ENCODE results near the gene UBXN6.

The UBXN6 gene

DNA sequence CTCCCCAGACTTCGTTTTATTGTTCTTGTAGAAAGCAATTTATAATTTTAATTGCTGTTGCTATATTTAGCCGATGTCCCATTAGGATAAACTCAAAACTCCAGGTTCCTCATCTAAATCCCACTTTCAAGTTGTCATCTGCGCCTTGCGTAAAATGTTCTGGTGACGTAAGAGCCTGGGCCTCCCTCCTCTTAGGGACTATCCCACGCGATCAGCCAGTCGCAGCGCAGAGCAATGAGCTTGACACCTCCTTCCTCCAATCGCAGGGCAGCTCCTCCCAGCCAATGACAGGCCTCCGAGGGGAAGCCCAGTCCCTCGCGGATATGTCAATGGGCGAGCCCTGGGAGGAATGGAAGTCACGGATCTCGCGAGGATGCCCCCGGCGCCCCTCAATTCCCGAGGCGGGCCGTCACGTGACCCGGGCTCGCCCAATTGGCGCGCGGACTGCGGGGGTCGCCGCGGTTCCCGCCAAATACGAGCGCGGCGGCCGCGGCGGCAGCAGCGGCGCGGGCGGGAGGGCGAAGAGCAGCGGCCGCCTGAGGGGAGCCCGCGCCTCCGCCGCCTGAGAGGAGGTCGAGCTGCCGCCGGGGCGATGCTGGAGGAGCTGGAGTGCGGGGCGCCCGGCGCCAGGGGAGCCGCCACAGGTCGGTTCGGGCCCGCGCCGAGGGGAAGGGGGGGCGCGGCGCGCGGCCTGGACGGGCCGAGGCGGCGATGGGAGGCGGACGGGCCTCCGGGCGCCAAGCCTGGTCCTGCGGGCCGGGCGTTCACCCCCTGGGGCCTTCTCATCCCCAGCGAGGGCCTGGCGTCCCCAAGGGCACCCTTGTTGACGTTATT is 55.2 kb downstream of the UBXN6 start, which contains the start of gene CHAF1A:
TSS of gene CHAF1A (plus strand) at position 470 of the 834 bp plus-strand sequence. CDS start at position 593, 123 bp downstream.
- peak; percentile 98 for DNase-seq

DNA sequence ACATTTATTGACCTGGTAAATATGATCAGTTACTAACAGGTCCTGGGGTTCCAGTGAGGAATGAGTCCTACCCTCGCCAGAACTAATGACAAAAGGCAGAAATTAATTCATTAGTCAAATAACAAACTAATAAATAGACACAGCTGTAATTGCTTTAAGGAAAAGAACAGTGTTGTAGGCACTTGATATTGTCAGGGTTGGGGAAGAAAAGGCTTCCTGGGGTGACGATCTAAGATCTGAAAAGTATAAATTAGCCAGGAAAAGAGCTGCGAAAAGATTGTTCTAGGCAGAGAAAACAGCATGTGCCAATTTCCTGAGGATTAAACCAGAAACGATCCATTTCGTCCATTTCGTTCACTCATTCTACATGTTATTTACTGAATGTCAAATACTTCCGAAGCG is 55.8 kb downstream of the UBXN6 start:
- DNase-seq = no peak

DNA sequence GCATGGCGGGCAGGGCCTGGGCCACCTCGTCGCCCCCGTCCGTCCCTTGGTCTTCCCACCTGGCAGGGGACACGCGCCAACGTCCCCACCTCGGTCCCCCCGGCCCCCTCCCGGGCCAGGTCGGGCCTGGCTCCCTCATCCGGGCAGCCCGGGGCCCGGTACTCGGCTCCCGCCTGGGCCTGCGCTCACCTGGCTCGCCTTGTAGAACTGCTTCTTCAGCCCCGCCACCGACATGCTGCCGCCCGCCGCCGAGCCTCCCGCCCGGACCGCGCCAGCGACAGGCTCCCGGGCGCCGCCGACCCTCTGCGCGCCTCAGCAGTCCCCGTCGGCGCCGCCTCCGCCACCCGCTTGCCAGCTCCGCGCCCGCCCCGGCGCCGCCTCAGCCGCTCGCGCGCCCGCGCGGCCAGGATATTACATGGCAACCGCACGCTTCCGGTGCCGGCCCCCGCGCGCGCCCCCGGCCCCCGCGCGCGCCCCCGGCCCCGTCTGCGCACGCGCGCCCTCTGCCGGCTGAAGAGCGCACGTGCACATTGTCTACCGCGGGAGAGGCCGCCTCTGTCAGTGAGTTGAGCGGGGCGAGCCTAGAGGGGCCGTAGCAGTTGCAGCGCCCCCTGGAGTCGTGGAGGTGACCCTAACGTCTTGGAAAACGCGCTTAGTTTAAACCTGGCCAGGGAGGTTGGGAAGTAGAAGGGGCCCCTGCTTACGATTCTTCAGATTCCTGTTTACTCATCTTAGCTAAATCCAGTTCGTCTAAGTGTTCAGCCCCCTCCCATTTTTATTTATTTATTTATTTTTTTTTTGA is 57.3 kb downstream of the UBXN6 start, which contains the start of gene SH3GL1:
TSS of gene SH3GL1 (minus strand) at position 413 of the 802 bp plus-strand sequence. CDS start at position 234, 179 bp downstream.
- peak; percentile 92 for DNase-seq

DNA sequence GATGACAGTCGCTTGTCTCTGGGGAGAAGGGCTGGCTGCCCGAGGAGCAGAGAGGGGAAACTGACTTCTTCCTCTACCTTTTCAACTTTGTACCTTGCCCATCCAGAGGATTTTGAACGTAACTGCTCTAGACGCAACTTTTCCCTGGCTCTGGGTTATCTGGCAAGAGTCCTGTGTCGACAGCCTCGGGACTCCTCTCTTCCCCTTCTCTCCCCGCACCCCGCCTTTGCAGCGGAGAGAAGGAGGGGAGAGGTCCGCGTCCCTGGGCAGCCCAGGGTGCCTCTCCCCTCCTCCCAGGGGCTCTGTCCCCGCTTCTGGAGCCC is 57.8 kb downstream of the UBXN6 start:
- DNase-seq = no peak

DNA sequence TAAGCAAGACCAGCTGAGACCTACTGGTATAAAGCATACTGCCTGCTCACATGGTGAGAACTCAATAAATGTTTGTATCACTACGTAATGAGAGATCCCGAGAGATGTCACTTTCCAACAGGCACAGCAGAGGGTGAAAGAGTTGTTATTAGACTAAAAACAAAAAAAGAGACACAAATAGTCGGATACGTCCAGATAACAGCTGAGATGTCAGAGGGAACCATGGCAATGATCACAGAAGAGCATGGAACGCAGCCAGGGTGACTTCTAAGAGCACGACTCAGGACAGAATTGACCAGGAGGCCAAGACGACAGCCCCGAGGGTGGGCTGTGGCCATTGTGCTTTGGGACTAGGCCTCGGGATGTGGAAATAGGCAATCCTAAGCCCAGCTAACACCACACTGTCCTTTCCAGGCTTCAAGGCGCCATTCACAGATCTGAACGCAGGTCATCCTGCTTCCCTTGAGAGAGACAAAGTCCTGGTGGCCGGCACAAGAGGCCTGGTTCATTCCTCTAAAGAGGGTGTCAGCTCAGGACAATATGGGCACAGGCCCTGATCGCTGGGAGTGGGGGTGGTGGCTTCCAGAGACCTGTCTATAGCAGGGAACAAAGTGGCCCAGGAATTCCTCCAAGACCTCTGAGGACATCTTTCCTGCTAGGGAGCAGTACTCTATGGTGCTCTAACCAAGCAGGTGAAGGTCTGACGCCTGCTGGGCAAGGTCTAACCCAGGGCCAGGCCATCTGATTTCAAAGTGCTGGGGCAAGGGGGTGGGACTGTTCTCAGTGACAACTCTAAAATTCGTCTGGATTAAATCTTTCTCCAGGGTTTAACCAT is 60.4 kb downstream of the UBXN6 start:
- no peak for DNase-seq

Measured in stimulated activated CD4-positive, alpha-beta T cell treated with anti-CD3 and anti-CD28 coated beads, Interleukin-12 subunit alpha, Interleukin-12 subunit beta, amount 100 ng/mL, for 4 hours (primary cell).